ENCODE measurements around the gene TAGLN3. TPM values are rescaled to one million over a fixed set of nuclear protein-coding genes. Genes with fewer than 3 reads are reported as not detected.

The TAGLN3 gene
- total RNA-seq, 1 donor from 2014 or later: 9.0 TPM

DNA sequence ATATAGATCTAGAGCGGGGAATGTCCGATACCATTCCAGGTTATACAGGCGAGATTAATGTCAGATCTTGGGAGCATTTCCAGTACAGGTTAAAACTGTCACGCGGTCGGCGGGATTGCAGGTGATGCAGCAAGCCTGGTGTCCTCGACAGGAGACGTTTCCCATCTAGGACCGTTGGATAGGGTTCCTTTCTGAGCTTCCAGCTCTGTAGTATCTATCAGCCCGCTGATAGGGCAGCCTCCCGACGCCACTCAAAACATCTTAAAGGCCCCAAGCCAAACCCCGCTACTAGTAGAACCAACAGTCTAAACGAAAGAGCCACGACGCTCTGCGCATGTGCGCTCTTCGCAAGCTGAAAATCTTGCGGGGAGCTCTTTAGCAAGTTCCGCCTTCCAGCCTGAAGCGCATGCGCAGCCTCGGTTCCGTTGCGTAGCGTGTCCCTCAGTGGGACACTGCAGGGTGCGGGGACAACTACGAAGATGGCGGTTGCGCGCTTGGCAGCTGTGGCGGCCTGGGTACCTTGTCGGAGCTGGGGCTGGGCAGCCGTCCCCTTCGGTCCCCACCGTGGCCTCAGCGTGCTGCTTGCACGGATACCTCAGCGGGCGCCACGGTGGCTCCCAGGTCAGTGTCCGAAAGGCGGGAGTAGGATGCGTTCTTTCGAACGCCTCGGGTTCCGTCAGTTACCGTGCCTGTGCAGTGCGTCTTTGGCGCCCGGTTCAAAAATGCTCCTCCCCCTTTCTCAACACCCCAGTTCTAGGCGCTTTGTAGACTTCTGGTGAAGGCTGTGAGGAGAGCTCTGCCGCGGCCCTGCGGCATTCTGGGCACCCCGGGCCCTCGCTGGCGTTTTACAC is 19.9 kb upstream of the TAGLN3 start, which contains the start of gene ABHD10:
Gene ABHD10, plus strand, starts transcription at position 444 of the 851 bp plus-strand sequence. Its CDS starts 36 bp downstream, at position 480.
- Mint-ChIP-seq H3K4me1 (ENCODE audit: low read depth) (peaks cover 24% of the 10 kb centered on the region), H3K27me3 (no peaks in the 10 kb centered on the region), H3K36me3 (ENCODE audit: insufficient read depth) (peaks cover 4% of the 10 kb centered on the region), H3K9me3 (ENCODE audit: low read depth) (no peaks in the 10 kb centered on the region), H3K27ac (peak within 1 kb of the TSS; percentile 91), H3K4me3 (ENCODE audit: low read depth) (peak within 1 kb of the TSS; percentile 91)
- DNase-seq (ENCODE audit: low spot score, unreplicated experiment): peak; percentile 84
- TF ChIP-seq, protein P1, sequence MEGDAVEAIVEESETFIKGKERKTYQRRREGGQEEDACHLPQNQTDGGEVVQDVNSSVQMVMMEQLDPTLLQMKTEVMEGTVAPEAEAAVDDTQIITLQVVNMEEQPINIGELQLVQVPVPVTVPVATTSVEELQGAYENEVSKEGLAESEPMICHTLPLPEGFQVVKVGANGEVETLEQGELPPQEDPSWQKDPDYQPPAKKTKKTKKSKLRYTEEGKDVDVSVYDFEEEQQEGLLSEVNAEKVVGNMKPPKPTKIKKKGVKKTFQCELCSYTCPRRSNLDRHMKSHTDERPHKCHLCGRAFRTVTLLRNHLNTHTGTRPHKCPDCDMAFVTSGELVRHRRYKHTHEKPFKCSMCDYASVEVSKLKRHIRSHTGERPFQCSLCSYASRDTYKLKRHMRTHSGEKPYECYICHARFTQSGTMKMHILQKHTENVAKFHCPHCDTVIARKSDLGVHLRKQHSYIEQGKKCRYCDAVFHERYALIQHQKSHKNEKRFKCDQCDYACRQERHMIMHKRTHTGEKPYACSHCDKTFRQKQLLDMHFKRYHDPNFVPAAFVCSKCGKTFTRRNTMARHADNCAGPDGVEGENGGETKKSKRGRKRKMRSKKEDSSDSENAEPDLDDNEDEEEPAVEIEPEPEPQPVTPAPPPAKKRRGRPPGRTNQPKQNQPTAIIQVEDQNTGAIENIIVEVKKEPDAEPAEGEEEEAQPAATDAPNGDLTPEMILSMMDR (IDR thresholded peaks at IDR 0.05; ENCODE audit: unreplicated experiment): no peak

DNA sequence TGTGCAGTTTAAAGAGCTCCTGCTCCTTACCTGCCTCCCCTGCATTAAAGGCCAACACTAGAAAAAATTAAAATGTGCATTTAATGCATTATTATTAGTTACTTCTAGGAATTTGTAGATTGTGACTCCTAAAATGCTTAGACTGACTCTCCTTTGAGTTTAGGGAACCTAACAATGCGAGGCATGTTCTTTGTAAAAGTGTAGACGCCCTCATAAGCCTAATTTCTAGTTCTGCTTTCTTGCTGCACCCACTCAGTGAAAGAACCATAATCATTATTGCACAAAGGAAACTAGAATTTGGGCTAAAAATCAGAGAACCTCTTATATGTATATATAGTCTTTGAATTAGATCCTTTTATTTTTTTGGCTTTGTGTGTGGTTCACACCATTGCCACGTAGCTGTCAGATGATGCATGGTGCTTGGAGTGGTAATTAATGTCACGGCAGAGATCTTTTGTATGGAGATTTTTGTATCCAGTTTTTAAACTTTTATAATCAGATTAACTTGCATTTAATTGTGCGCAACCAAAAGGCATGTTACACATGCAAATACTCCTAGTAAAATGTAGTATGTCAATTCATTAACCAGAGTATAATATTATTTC is 19.2 kb upstream of the TAGLN3 start:
- H3K4me3 Mint-ChIP-seq (ENCODE audit: low read depth): peak overlapping the region; percentile 91

DNA sequence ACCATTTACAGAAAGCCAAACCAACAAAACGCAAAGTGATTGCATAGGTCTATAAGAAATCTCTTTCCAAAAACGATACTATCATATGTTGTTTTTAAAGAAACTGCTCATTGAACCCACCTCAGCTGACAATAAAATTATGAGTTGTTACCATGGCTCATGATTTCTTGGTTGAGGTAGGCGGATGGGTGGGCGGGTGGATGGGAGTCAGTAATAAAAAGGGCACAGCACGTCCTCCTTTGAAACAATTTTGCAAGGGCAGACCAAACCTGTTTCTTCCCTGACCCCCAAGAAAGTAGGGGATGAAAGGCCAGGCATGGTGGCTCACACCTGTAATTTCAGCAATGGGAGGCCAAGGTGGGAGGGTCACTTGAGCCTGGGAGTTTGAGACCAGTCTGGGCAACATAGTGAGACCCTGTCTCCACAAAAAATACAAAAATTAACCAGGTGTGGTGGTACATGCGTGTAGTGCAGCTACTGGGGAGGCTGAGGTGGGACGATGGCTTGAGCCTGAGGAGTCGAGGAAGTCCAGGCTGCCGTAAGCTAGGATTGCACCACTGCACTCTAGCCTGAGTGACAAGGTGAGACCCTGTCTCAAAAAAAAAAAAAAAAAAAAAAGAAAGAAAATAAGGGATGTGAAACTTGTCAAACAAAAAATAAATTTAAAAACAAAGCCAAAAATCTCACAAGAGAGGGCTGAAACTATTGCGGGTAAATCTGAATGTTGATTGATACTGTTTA is 17.8 kb upstream of the TAGLN3 start:
- Mint-ChIP-seq H3K4me1 (ENCODE audit: low read depth) (peaks cover 24% of the 10 kb centered on the region), H3K4me3 (ENCODE audit: low read depth) (peak overlapping the region; percentile 91), H3K27ac (peak overlapping the region; percentile 79), H3K36me3 (ENCODE audit: insufficient read depth) (peaks cover 5% of the 10 kb centered on the region), H3K9me3 (ENCODE audit: low read depth) (no peaks in the 10 kb centered on the region), H3K27me3 (no peaks in the 10 kb centered on the region)
- TF ChIP-seq, protein P1 (IDR thresholded peaks at IDR 0.05; ENCODE audit: unreplicated experiment): no peak
- no peak for DNase-seq (ENCODE audit: low spot score, unreplicated experiment)

More for the DNA sequence above, 19.2 kb upstream of the TAGLN3 start:
- Mint-ChIP-seq H3K27me3 (no peaks in the 10 kb centered on the region), H3K27ac (peak overlapping the region; percentile 91), H3K4me1 (ENCODE audit: low read depth) (peaks cover 24% of the 10 kb centered on the region), H3K36me3 (ENCODE audit: insufficient read depth) (peaks cover 3% of the 10 kb centered on the region), H3K9me3 (ENCODE audit: low read depth) (no peaks in the 10 kb centered on the region)
- TF ChIP-seq, protein P1 (IDR thresholded peaks at IDR 0.05; ENCODE audit: unreplicated experiment): no peak
- DNase-seq (ENCODE audit: low spot score, unreplicated experiment): no peak

DNA sequence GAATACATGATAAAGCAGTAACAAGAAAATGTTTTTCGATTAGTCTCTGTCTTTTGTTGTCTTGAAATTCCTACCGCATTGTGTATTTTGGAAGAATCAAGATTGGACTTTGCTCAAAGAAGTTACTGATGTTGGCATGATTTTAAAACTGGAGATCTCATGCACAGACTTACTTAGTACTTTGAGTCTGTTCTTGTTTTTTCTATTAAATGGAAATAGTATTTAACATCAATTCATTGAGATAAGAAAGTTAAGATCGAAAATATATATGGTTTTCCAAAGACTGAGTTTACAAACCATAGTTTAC is 17.3 kb upstream of the TAGLN3 start:
- DNase-seq (ENCODE audit: low spot score, unreplicated experiment): no peak
- TF ChIP-seq, protein P1 (IDR thresholded peaks at IDR 0.05; ENCODE audit: unreplicated experiment): no peak
- Mint-ChIP-seq H3K27me3 (no peaks in the 10 kb centered on the region), H3K4me3 (ENCODE audit: low read depth) (peak overlapping the region; percentile 39), H3K9me3 (ENCODE audit: low read depth) (no peaks in the 10 kb centered on the region), H3K27ac (peak overlapping the region; percentile 79), H3K4me1 (ENCODE audit: low read depth) (peaks cover 24% of the 10 kb centered on the region), H3K36me3 (ENCODE audit: insufficient read depth) (peaks cover 6% of the 10 kb centered on the region)

DNA sequence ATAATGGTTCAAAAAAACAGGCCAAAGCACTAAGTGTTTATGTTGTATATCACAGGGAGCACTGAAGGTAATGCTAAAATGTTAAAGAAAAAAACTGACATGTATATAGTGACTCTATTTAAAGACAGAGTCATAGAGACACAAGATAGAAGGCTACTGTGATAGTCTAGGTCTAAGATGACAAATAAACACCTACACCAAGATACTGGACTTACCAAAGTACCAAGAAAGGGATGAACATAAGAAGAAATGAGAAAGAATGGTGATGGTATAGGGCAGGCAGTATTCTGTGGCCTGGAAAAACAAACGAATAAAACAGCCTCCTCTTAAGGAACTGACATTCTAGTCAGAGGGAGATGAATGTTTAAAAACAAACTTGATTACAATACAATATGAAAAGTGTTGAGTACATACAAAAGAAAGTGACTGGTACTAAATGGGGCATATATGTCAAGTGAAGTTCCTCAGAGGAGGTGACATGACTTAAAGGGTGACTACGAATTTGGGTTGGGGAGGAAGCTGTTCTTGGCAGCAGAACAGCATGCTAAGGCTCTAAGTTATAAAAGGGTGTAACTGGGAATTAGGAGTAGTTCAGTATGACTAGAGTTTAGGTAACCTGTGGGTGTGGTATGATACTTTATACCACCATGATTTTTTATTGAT is 14.0 kb upstream of the TAGLN3 start:
- Mint-ChIP-seq H3K4me3 (ENCODE audit: low read depth) (no peak overlapping the region), H3K9me3 (ENCODE audit: low read depth) (no peaks in the 10 kb centered on the region), H3K27ac (no peak overlapping the region), H3K27me3 (no peaks in the 10 kb centered on the region), H3K36me3 (ENCODE audit: insufficient read depth) (peaks cover 8% of the 10 kb centered on the region), H3K4me1 (ENCODE audit: low read depth) (peaks cover 20% of the 10 kb centered on the region)
- DNase-seq (ENCODE audit: low spot score, unreplicated experiment): no peak
- TF ChIP-seq, protein P1 (IDR thresholded peaks at IDR 0.05; ENCODE audit: unreplicated experiment): no peak

All from progenitor cell of endocrine pancreas (in vitro differentiated cells).